Gastroesophageal sphincter (tissue), 3 donors: ENCODE measurements around the gene CDKN1B.

ENCODE experiments used
- CTCF ChIP-seq, 4 experiments: fragments of 200-600 bp in 2 of 4; fragments of 450-650 bp in 2 of 4; sonication (generic) in 1 of 4; IDR thresholded peaks; one replicate each; pipeline ENCODE4 v1.5.1; 2017 to 2019; ENCODE audit warnings: antibody characterized with exemption in 4 of 4, mild to moderate bottlenecking in 2 of 4, moderate library complexity in 2 of 4
- EP300 ChIP-seq: sonication (generic); formaldehyde crosslinking; IDR thresholded peaks from one replicate; pipeline ENCODE4 v1.6.1; 2017; ENCODE audit warnings: antibody characterized with exemption, mild to moderate bottlenecking

DNA sequence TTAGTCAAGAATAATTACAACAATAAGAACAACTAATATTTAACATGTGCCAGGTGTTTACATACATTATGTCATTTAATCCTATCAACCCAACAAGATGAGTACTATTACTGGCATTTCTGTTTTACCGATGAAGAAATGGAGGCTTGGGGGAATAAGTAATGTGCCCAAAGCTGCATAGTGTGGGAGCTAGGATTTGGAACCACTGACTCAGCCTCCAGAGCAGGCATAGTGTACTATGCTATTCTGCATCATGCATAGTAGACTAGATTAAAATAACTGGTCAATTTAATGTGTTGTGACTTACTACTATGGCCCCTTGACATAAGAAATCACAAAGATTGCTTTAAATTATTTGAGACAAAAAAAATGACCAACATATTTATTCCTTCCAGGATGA is 30.7 kb upstream of the CDKN1B start:
- TF ChIP-seq CTCF (IDR thresholded peaks at IDR 0.05) (no peak), EP300 (no peak)
